ENCODE results near the gene SNAI1.

SNAI1 gene

DNA sequence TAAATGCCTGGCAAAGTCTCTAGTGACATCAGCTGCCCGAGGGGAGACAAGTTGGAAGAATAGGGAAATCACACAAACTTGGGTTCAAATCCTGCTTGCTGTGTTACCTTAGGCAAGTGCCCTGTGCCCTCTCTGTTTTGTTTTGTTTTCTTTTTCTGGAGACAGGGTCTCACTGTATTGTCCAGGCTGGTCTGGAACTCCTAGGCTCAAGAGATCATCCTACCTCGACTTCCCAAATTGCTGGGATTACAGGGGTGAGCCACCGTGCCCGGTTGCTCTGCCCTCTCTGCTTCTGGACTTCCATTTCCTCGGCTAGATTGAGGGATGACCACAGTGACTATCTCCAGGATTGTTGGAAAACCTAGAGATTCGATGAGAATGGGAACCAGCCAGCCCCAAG lies 55.4 kb downstream of the SNAI1 start:
- DNase-seq: no peak

Data from NCI-H1417 (cell line).